K562 (cell line): ENCODE measurements around the gene CCNL1. TPM values are rescaled to one million over a fixed set of nuclear protein-coding genes. Genes with fewer than 3 reads are reported as not detected.
A peak's percentile ranks its signal among the peaks of the same experiment; 100 is the strongest.

ENCODE experiments used
- CBFB ChIP-seq: sonication (generic); formaldehyde crosslinking; IDR thresholded peaks from 2 replicates; pipeline ENCODE4 v1.4.0; 2020; ENCODE audit warnings: mild to moderate bottlenecking, missing genetic modification reagents
- CEBPZ ChIP-seq: fragments of 150-350 bp; IDR thresholded peaks from 2 replicates; pipeline ENCODE4 v1.6.1; 2014; ENCODE audit warnings: low read depth, mild to moderate bottlenecking, low read length, borderline replicate concordance
- DMBX1 ChIP-seq: fragments of 250-450 bp; sonication (Bioruptor Pico); IDR thresholded peaks from 2 replicates; pipeline ENCODE4 v1.8.0; 2022; ENCODE audit warnings: inconsistent platforms, mild to moderate bottlenecking, moderate library complexity, borderline replicate concordance
- FOXK2 ChIP-seq, 2 experiments: fragments of 450-650 bp; IDR thresholded peaks in 1 of 2; conservative IDR thresholded peaks in 1 of 2; 2 replicates each; pipeline ENCODE4 v1.6.1; 2016; ENCODE audit warnings: low read depth in 2 of 2, mild to moderate bottlenecking in 1 of 2
- HDAC8 ChIP-seq: fragments of 450-650 bp; IDR thresholded peaks from 2 replicates; pipeline ENCODE4 v1.6.1; 2016; ENCODE audit warnings: mild to moderate bottlenecking, missing genetic modification characterization, moderate library complexity, missing compliant biosample characterization
- HIVEP1 ChIP-seq: fragments of 250-450 bp; sonication (Bioruptor Pico); IDR thresholded peaks from 2 replicates; pipeline ENCODE4 v1.4.0; 2020; ENCODE audit warnings: mild to moderate bottlenecking
- KAT2B ChIP-seq: IDR thresholded peaks from one replicate; pipeline ENCODE4 v1.6.1; 2012; ENCODE audit warnings: low read depth, mild to moderate bottlenecking, control low read depth, inconsistent platforms, low read length, moderate library complexity
- LCOR ChIP-seq: sonication (generic); formaldehyde crosslinking; IDR thresholded peaks from 2 replicates; pipeline ENCODE4 v1.8.0; 2022; ENCODE audit warnings: mild to moderate bottlenecking, missing genetic modification reagents
- MLX ChIP-seq, 2 experiments: fragments of 450-650 bp in 1 of 2; sonication (generic) in 1 of 2; formaldehyde crosslinking; conservative IDR thresholded peaks; 2 replicates each; pipeline versions ENCODE4 v1.4.0 to v1.8.1; 2020 to 2022; ENCODE audit warnings: mild to moderate bottlenecking in 1 of 2, missing genetic modification reagents in 1 of 2
- RNF2 ChIP-seq: sonication (generic); IDR thresholded peaks from 2 replicates; pipeline ENCODE4 v1.6.1; 2016
- SRF ChIP-seq, 2 experiments: fragments of 250-450, 450-650 bp in 1 of 2; sonication (Bioruptor Pico) in 1 of 2; sonication (generic) in 1 of 2; formaldehyde crosslinking; IDR thresholded peaks; 2 replicates each; pipeline versions ENCODE4 v1.5.0 to v1.5.1; 2020 to 2022; ENCODE audit warnings: mild to moderate bottlenecking in 1 of 2, missing genetic modification reagents in 1 of 2
- TAF15 ChIP-seq: fragments of 200-400 bp; formaldehyde crosslinking; IDR thresholded peaks from 2 replicates; pipeline ENCODE4 v1.6.1; 2017; ENCODE audit warnings: mild to moderate bottlenecking, low read depth, low read length, moderate library complexity
- ZBTB2 ChIP-seq: fragments of 450-650 bp; IDR thresholded peaks from 2 replicates; pipeline ENCODE4 v1.6.1; 2016; ENCODE audit warnings: antibody characterized with exemption
- ZNF12 ChIP-seq: sonication (generic); formaldehyde crosslinking; IDR thresholded peaks from 2 replicates; pipeline ENCODE4 v1.4.0; 2020; ENCODE audit warnings: mild to moderate bottlenecking, missing genetic modification reagents
- ZNF121 ChIP-seq: sonication (generic); formaldehyde crosslinking; conservative IDR thresholded peaks from 2 replicates; pipeline ENCODE4 v1.8.0; 2022; ENCODE audit warnings: missing genetic modification reagents
- ZNF174 ChIP-seq: fragments of 250-450 bp; sonication (Bioruptor Pico); IDR thresholded peaks from 2 replicates; pipeline ENCODE4 v1.4.0; 2020; ENCODE audit warnings: mild to moderate bottlenecking
- ZNF280A ChIP-seq: fragments of 450-650 bp; IDR thresholded peaks from 2 replicates; pipeline ENCODE4 v1.6.1; 2018; ENCODE audit warnings: mild to moderate bottlenecking, low read depth; ENCODE audit not compliant: partially characterized antibody
- ZNF3 ChIP-seq: fragments of 250-450 bp; sonication (Bioruptor Pico); IDR thresholded peaks from 2 replicates; pipeline ENCODE4 v1.5.0; 2021; ENCODE audit warnings: mild to moderate bottlenecking, moderate library complexity
- ZNF431 ChIP-seq: sonication (generic); formaldehyde crosslinking; IDR thresholded peaks from 2 replicates; pipeline ENCODE4 v1.8.0; 2022; ENCODE audit warnings: mild to moderate bottlenecking, missing genetic modification reagents
- ZNF445 ChIP-seq: fragments of 250-450 bp; sonication (Bioruptor Pico); IDR thresholded peaks from 2 replicates; pipeline ENCODE4 v1.4.0; 2020; ENCODE audit warnings: low read depth, mild to moderate bottlenecking, moderate library complexity
- polyA plus RNA-seq, 8 experiments: library from polyadenylated mRNA; depleted of rRNA in 4 of 8; stranded (reverse) in 5 of 8; unstranded in 3 of 8; fragments of >200 nt; fragmentation: Nextera tagmentation in 2 of 8; fragmentation: Illumina TruSeq in 1 of 8; extraction: Ambion mirVana in 2 of 8; extraction: Trizol in 1 of 8; gene quantifications; 2 replicates each; pipeline versions ENCODE4 v1.2.1 to v1.2.3, GENCODE V29; 2011 to 2014; ENCODE audit warnings: inconsistent platforms in 1 of 8, missing spikeins in 1 of 8
- total RNA-seq, 7 experiments: library from RNA; depleted of rRNA in 6 of 7; stranded (reverse); fragments of >200 nt in 6 of 7; fragmentation: Illumina TruSeq in 2 of 7; extraction: Trizol in 2 of 7; gene quantifications; 2 replicates each; pipeline versions ENCODE4 v1.2.1 to v1.2.3, GENCODE V29; 2011 to 2021; ENCODE audit warnings: low replicate concordance in 1 of 7

The CCNL1 gene
- total and polyA plus RNA-seq, 9 of the 15 experiments (the other 6 are each of a cell fraction or from before 2014, with no cell fraction given), result 16.1 to 186 (median 132) TPM

GRCh38 chr3:157130467-157131251, 29.3 kb downstream of the CCNL1 start (continued):
- TF ChIP-seq ZNF174 (CRISPR knock-in tag) (no peak), HDAC8 (tag) (no peak), ZNF12 (CRISPR knock-in tag) (no peak), CEBPZ (no peak), TAF15 (no peak), HIVEP1 (CRISPR knock-in tag) (peak; percentile 52; the same call in 1 of the 2 replicates), DMBX1 (peak; percentile 80; the same call in 1 of the 2 replicates), ZNF3 (CRISPR knock-in tag) (no peak), MLX (CRISPR knock-in tag; conservative IDR thresholded peaks at IDR 0.05) (no peak), ZNF431 (CRISPR knock-in tag) (no peak), ZNF445 (CRISPR knock-in tag) (no peak), ZNF280A (no peak), SRF (CRISPR knock-in tag; IDR thresholded peaks at IDR 0.05) (no peak; a peak in 1 of 4 replicates), ZBTB2 (no peak), RNF2 (no peak), FOXK2 (conservative IDR thresholded peaks at IDR 0.05 in 1 of 2, IDR thresholded peaks at IDR 0.05 in 1 of 2; ENCODE audit: low read depth in 2 of 2) (peak in 1 of 2 experiments; percentile 63; a peak in 2 of 4 replicates), CBFB (CRISPR knock-in tag) (no peak), KAT2B (no peak), LCOR (CRISPR knock-in tag) (no peak), ZNF121 (CRISPR knock-in tag) (no peak)
